Neuronal stem cell (in vitro differentiated cells): ENCODE measurements around the gene PCSK2.
A peak's percentile ranks its signal among the peaks of the same experiment; 100 is the strongest.

Source experiments
- DNase-seq: peaks from one replicate; pipeline ENCODE4 v3.0.0-alpha.2; 2013; ENCODE audit warnings: low spot score
- H2AFZ ChIP-seq: one replicate; pipeline ENCODE4 v1.6.1; 2013; ENCODE audit warnings: mild to moderate bottlenecking, low read length, inconsistent platforms
- H2AK5ac ChIP-seq: 2 replicates; pipeline ENCODE4 v1.6.1; 2013; ENCODE audit warnings: low read depth, mild to moderate bottlenecking, inconsistent platforms, low read length, moderate library complexity, mixed read lengths
- H2BK120ac ChIP-seq: 2 replicates; pipeline ENCODE4 v1.6.1; 2013; ENCODE audit warnings: low read depth, mild to moderate bottlenecking, inconsistent platforms, low read length, moderate library complexity, mixed read lengths
- H2BK12ac ChIP-seq: one replicate; pipeline ENCODE4 v1.6.1; 2013; ENCODE audit warnings: low read length, inconsistent platforms
- H2BK15ac ChIP-seq: 2 replicates; pipeline ENCODE4 v1.6.1; 2013; ENCODE audit warnings: mild to moderate bottlenecking, low read length, inconsistent platforms, mixed read lengths
- H2BK5ac ChIP-seq: one replicate; pipeline ENCODE4 v1.6.1; 2013; ENCODE audit warnings: inconsistent platforms, mild to moderate bottlenecking, low read length, moderate library complexity
- H3K14ac ChIP-seq: one replicate; pipeline ENCODE4 v1.6.1; 2013; ENCODE audit warnings: low read length, inconsistent platforms
- H3K18ac ChIP-seq: 2 replicates; pipeline ENCODE4 v1.6.1; 2013; ENCODE audit warnings: low read length, inconsistent platforms
- H3K23ac ChIP-seq: 2 replicates; pipeline ENCODE4 v1.6.1; 2013; ENCODE audit warnings: low read depth, mild to moderate bottlenecking, mixed read lengths, low read length, inconsistent platforms; ENCODE audit not compliant: poor library complexity
- H3K27ac ChIP-seq: replicated peaks from 3 replicates; pipeline ENCODE4 v1.5.1; 2013; ENCODE audit warnings: low read length, inconsistent platforms
- H3K27me3 ChIP-seq, 3 experiments: 2 replicates each; pipeline ENCODE4 v1.6.1; 2013; ENCODE audit warnings: low read length in 3 of 3, mild to moderate bottlenecking in 2 of 3, inconsistent platforms in 1 of 3, low read depth in 1 of 3, mixed read lengths in 1 of 3, moderate library complexity in 1 of 3; ENCODE audit not compliant: control insufficient read depth in 3 of 3, insufficient read depth in 3 of 3
- H3K36me3 ChIP-seq, 2 donors: replicated peaks in 1 of 2; 2 replicates each; pipeline ENCODE4 v1.6.1; 2013; ENCODE audit warnings: low read length in 2 of 2; ENCODE audit not compliant: control insufficient read depth in 2 of 2, insufficient read depth in 2 of 2
- H3K4ac ChIP-seq: 2 replicates; pipeline ENCODE4 v1.6.1; 2013; ENCODE audit warnings: inconsistent platforms, mild to moderate bottlenecking, low read length, moderate library complexity
- H3K4me1 ChIP-seq, 2 donors: 1 replicate in 1 of 2; 2 replicates in 1 of 2; pipeline ENCODE4 v1.6.1; 2013; ENCODE audit warnings: low read length in 2 of 2, low read depth in 1 of 2; ENCODE audit not compliant: control insufficient read depth in 2 of 2, insufficient read depth in 1 of 2
- H3K4me2 ChIP-seq: one replicate; pipeline ENCODE4 v1.6.1; 2013; ENCODE audit warnings: mild to moderate bottlenecking, low read length, inconsistent platforms; ENCODE audit not compliant: insufficient read depth, poor library complexity, severe bottlenecking
- H3K4me3 ChIP-seq, 2 donors: 2 replicates each; pipeline ENCODE4 v1.5.1; 2013; ENCODE audit warnings: low read length in 2 of 2, mild to moderate bottlenecking in 2 of 2, inconsistent platforms in 1 of 2, moderate library complexity in 1 of 2
- H3K79me1 ChIP-seq: one replicate; pipeline ENCODE4 v1.6.1; 2013; ENCODE audit warnings: low read depth, mild to moderate bottlenecking, inconsistent platforms, low read length, moderate library complexity
- H3K9ac ChIP-seq: one replicate; pipeline ENCODE4 v1.6.1; 2013; ENCODE audit warnings: mild to moderate bottlenecking, low read depth, low read length, inconsistent platforms; ENCODE audit not compliant: poor library complexity
- H3K9me3 ChIP-seq, 2 donors: replicated peaks in 1 of 2; 2 replicates each; pipeline versions ENCODE3 to v1.6.1; 2013; ENCODE audit warnings: low read length in 2 of 2, mild to moderate bottlenecking in 2 of 2, inconsistent platforms in 1 of 2, low read depth in 1 of 2, mixed read lengths in 1 of 2, moderate library complexity in 1 of 2; ENCODE audit not compliant: control insufficient read depth in 2 of 2, insufficient read depth in 1 of 2
- H4K8ac ChIP-seq: one replicate; pipeline ENCODE4 v1.6.1; 2013; ENCODE audit warnings: low read depth, mild to moderate bottlenecking, inconsistent platforms, low read length, moderate library complexity
- H4K91ac ChIP-seq: one replicate; pipeline ENCODE4 v1.6.1; 2013; ENCODE audit warnings: low read length, low read depth, mild to moderate bottlenecking, inconsistent platforms; ENCODE audit not compliant: poor library complexity
- WGBS, 2 donors: extraction: QIAGEN DNeasy Blood & Tissue Kit; methylation state at CpG; one replicate each; pipeline ENCODE4 v1.1.7; 2013; ENCODE audit warnings: missing lambda C conversion rate in 2 of 2, mixed read lengths in 1 of 2; ENCODE audit not compliant: insufficient read length in 2 of 2, insufficient replicate concordance in 1 of 2; ENCODE audit errors: extremely low coverage in 2 of 2; 5-methylcytosine and 5-hydroxymethylcytosine counted together

PCSK2 gene

GRCh38 chr20:17228624-17229061 lies 1.8 kb downstream of the PCSK2 start:
- Histone ChIP-seq H2BK12ac (no peak overlapping the region), H3K79me1 (no peaks in the 10 kb centered on the region), H2AFZ (no peak overlapping the region), H3K14ac (no peak overlapping the region), H3K27ac (no peak overlapping the region), H2BK15ac (no peak overlapping the region), H3K36me3 (no peaks in the 10 kb centered on the region), H3K18ac (peak overlapping the region; percentile 55), H4K8ac (no peak overlapping the region), H3K4ac (no peak overlapping the region), H2AK5ac (no peak overlapping the region), H3K23ac (no peak overlapping the region), H4K91ac (no peak overlapping the region), H3K4me3 (peak overlapping the region in 1 of 2 donors; percentile 71), H3K9ac (no peak overlapping the region), H2BK5ac (no peak overlapping the region), H2BK120ac (no peak overlapping the region), H3K9me3 (no peaks in the 10 kb centered on the region), H3K4me2 (peak overlapping the region; percentile 58), H3K4me1 (peaks cover 0 to 15% of the 10 kb centered on the region in 2 donors), H3K27me3 (peaks cover 3 to 52% (median 31%) of the 10 kb centered on the region in 3 experiments)
- no peak for DNase-seq
- no CpG with 5 or more reads among the region's 25 CpGs for WGBS, 2 donors

GRCh38 chr20:17229256-17229655 lies 2.4 kb downstream of the PCSK2 start:
- peaks cover 3 to 52% (median 31%) of the 10 kb centered on the region in 3 experiments for H3K27me3 ChIP-seq
- H3K4me2 ChIP-seq = no peak overlapping the region
- peaks cover 0 to 15% of the 10 kb centered on the region in 2 donors for H3K4me1 ChIP-seq
- H3K4me3 ChIP-seq = no peak overlapping the region
- no peak overlapping the region for H3K23ac ChIP-seq
- H3K27ac ChIP-seq = no peak overlapping the region
- H2BK5ac ChIP-seq = no peak overlapping the region
- no peak overlapping the region for H2AFZ ChIP-seq
- DNase-seq = no peak
- H4K91ac ChIP-seq = no peak overlapping the region
- H3K18ac ChIP-seq = no peak overlapping the region
- H3K14ac ChIP-seq = no peak overlapping the region
- no peaks in the 10 kb centered on the region for H3K79me1 ChIP-seq
- H3K9ac ChIP-seq = no peak overlapping the region
- H3K36me3 ChIP-seq = no peaks in the 10 kb centered on the region
- H2AK5ac ChIP-seq = no peak overlapping the region
- no peak overlapping the region for H4K8ac ChIP-seq
- no peak overlapping the region for H2BK120ac ChIP-seq
- H3K4ac ChIP-seq = no peak overlapping the region
- H2BK12ac ChIP-seq = no peak overlapping the region
- WGBS, 2 donors = no CpG with 5 or more reads among the region's 1 CpG
- H2BK15ac ChIP-seq = no peak overlapping the region
- H3K9me3 ChIP-seq = no peaks in the 10 kb centered on the region

- Histone ChIP-seq H3K4me1 (peaks cover 0 to 4% of the 10 kb centered on the region in 2 donors), H3K27me3 (peaks cover 0 to 15% (median 5%) of the 10 kb centered on the region in 3 experiments), H3K9ac (no peak overlapping the region), H2BK12ac (no peak overlapping the region), H4K8ac (no peak overlapping the region), H2AK5ac (no peak overlapping the region), H3K79me1 (no peaks in the 10 kb centered on the region), H3K36me3 (no peaks in the 10 kb centered on the region), H3K4ac (no peak overlapping the region), H3K23ac (no peak overlapping the region), H3K4me3 (no peak overlapping the region), H3K18ac (no peak overlapping the region), H3K27ac (no peak overlapping the region), H2BK5ac (no peak overlapping the region), H3K14ac (no peak overlapping the region), H3K9me3 (no peaks in the 10 kb centered on the region), H3K4me2 (no peak overlapping the region), H4K91ac (no peak overlapping the region), H2BK120ac (no peak overlapping the region), H2AFZ (no peak overlapping the region), H2BK15ac (no peak overlapping the region)
- no peak for DNase-seq
- WGBS, 2 donors = no CpG with 5 or more reads among the region's 4 CpGs
These were observed 6.8 kb downstream of the PCSK2 start for GRCh38 chr20:17233626-17234025.

GRCh38 chr20:17236766-17237165 lies 9.9 kb downstream of the PCSK2 start:
- no peak overlapping the region for H3K9ac ChIP-seq
- H2BK120ac ChIP-seq = no peak overlapping the region
- H3K79me1 ChIP-seq = no peaks in the 10 kb centered on the region
- no peak overlapping the region for H3K18ac ChIP-seq
- no peak overlapping the region for H2AFZ ChIP-seq
- H3K36me3 ChIP-seq = no peaks in the 10 kb centered on the region
- no peak overlapping the region for H3K27ac ChIP-seq
- H3K9me3 ChIP-seq = no peaks in the 10 kb centered on the region
- no peaks in the 10 kb centered on the region for H3K4me1 ChIP-seq
- no peak overlapping the region for H4K91ac ChIP-seq
- no peak overlapping the region for H3K4ac ChIP-seq
- H2BK5ac ChIP-seq = no peak overlapping the region
- DNase-seq = no peak
- H4K8ac ChIP-seq = no peak overlapping the region
- H3K4me3 ChIP-seq = no peak overlapping the region
- no peak overlapping the region for H3K14ac ChIP-seq
- H3K4me2 ChIP-seq = no peak overlapping the region
- no peak overlapping the region for H3K23ac ChIP-seq
- H2BK15ac ChIP-seq = no peak overlapping the region
- H2AK5ac ChIP-seq = no peak overlapping the region
- no peak overlapping the region for H2BK12ac ChIP-seq
- no peaks in the 10 kb centered on the region for H3K27me3 ChIP-seq
